ENCODE measurements around the gene TFEC.

Gene TFEC

GRCh38 chr7:115968596-115968995 is 62.0 kb downstream of the TFEC start:
- Histone ChIP-seq H3K36me3 (ENCODE audit: low read length) (no peaks in the 10 kb centered on the region), H3K9me2 (replicated peaks; ENCODE audit: insufficient read depth, low read length) (no peaks in the 10 kb centered on the region), H3K4me3 (ENCODE audit: insufficient read depth, low read length, poor library complexity, severe bottlenecking) (no peak overlapping the region), H4K20me1 (ENCODE audit: low read depth, low read length) (no peaks in the 10 kb centered on the region), H3K4me2 (ENCODE audit: low read depth, low read length, poor library complexity, severe bottlenecking) (no peak overlapping the region), H3K9me3 (ENCODE audit: insufficient read depth, low read length) (no peaks in the 10 kb centered on the region), H3K9ac (ENCODE audit: low read length) (no peak overlapping the region), H2AFZ (ENCODE audit: low read depth, low read length, severe bottlenecking) (no peak overlapping the region), H3F3A (ENCODE audit: insufficient read depth) (no peaks in the 10 kb centered on the region), H3K27ac (ENCODE audit: low read depth, low read length) (no peak overlapping the region), H3K27me3 (ENCODE audit: low read length) (no peaks in the 10 kb centered on the region), H3K79me2 (ENCODE audit: insufficient read depth, low read length) (no peaks in the 10 kb centered on the region)
- TF ChIP-seq, protein P1, sequence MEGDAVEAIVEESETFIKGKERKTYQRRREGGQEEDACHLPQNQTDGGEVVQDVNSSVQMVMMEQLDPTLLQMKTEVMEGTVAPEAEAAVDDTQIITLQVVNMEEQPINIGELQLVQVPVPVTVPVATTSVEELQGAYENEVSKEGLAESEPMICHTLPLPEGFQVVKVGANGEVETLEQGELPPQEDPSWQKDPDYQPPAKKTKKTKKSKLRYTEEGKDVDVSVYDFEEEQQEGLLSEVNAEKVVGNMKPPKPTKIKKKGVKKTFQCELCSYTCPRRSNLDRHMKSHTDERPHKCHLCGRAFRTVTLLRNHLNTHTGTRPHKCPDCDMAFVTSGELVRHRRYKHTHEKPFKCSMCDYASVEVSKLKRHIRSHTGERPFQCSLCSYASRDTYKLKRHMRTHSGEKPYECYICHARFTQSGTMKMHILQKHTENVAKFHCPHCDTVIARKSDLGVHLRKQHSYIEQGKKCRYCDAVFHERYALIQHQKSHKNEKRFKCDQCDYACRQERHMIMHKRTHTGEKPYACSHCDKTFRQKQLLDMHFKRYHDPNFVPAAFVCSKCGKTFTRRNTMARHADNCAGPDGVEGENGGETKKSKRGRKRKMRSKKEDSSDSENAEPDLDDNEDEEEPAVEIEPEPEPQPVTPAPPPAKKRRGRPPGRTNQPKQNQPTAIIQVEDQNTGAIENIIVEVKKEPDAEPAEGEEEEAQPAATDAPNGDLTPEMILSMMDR (IDR thresholded peaks at IDR 0.05; ENCODE audit: insufficient read depth, low read length, poor library complexity, severe bottlenecking) = no peak
- TF ChIP-seq EZH2phosphoT487 (conservative IDR thresholded peaks at IDR 0.05; ENCODE audit: low read length) = no peak

DNA sequence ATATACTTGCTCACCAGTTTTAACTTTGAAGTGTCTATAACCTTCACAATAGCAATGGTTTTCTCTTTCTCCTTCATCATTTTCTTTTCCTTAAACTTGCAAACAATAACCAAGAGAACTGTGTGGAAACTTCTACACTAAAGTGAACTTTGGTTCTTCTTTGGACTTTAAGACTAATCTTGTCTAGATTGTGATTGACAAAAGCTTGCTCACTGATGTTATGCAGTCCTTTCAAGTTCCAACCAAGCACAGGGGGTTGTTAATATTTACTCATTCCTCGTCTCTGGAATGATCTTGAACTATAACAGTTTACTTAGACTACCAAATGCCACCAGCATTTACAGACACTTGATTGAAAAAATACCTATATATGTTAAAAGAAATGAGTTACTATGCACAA is 62.4 kb downstream of the TFEC start:
- Histone ChIP-seq H3K4me2 (ENCODE audit: low read depth, low read length, poor library complexity, severe bottlenecking) (no peak overlapping the region), H3K4me3 (ENCODE audit: insufficient read depth, low read length, poor library complexity, severe bottlenecking) (no peak overlapping the region), H3K27me3 (ENCODE audit: low read length) (no peaks in the 10 kb centered on the region), H2AFZ (ENCODE audit: low read depth, low read length, severe bottlenecking) (no peak overlapping the region), H3K79me2 (ENCODE audit: insufficient read depth, low read length) (no peaks in the 10 kb centered on the region), H3K9me3 (ENCODE audit: insufficient read depth, low read length) (no peaks in the 10 kb centered on the region), H4K20me1 (ENCODE audit: low read depth, low read length) (no peaks in the 10 kb centered on the region), H3K9me2 (replicated peaks; ENCODE audit: insufficient read depth, low read length) (no peaks in the 10 kb centered on the region), H3K9ac (ENCODE audit: low read length) (no peak overlapping the region), H3K27ac (ENCODE audit: low read depth, low read length) (no peak overlapping the region), H3F3A (ENCODE audit: insufficient read depth) (no peaks in the 10 kb centered on the region), H3K36me3 (ENCODE audit: low read length) (no peaks in the 10 kb centered on the region)
- TF ChIP-seq EZH2phosphoT487 (conservative IDR thresholded peaks at IDR 0.05; ENCODE audit: low read length) = no peak
- TF ChIP-seq, protein P1 (IDR thresholded peaks at IDR 0.05; ENCODE audit: insufficient read depth, low read length, poor library complexity, severe bottlenecking) = no peak

GRCh38 chr7:115965796-115966475 is 64.6 kb downstream of the TFEC start:
- H3K4me2 ChIP-seq (ENCODE audit: low read depth, low read length, poor library complexity, severe bottlenecking) = no peak overlapping the region
- TF ChIP-seq, protein P1 (IDR thresholded peaks at IDR 0.05; ENCODE audit: insufficient read depth, low read length, poor library complexity, severe bottlenecking) = no peak
- TF ChIP-seq EZH2phosphoT487 (conservative IDR thresholded peaks at IDR 0.05; ENCODE audit: low read length) = no peak
- H3K36me3 ChIP-seq (ENCODE audit: low read length) = no peaks in the 10 kb centered on the region
- no peaks in the 10 kb centered on the region for H3K9me3 ChIP-seq (ENCODE audit: insufficient read depth, low read length)
- no peak overlapping the region for H3K4me3 ChIP-seq (ENCODE audit: insufficient read depth, low read length, poor library complexity, severe bottlenecking)
- H3K9me2 ChIP-seq (replicated peaks; ENCODE audit: insufficient read depth, low read length) = no peaks in the 10 kb centered on the region
- H4K20me1 ChIP-seq (ENCODE audit: low read depth, low read length) = no peaks in the 10 kb centered on the region
- no peaks in the 10 kb centered on the region for H3F3A ChIP-seq (ENCODE audit: insufficient read depth)
- no peaks in the 10 kb centered on the region for H3K79me2 ChIP-seq (ENCODE audit: insufficient read depth, low read length)
- no peaks in the 10 kb centered on the region for H3K27me3 ChIP-seq (ENCODE audit: low read length)
- H2AFZ ChIP-seq (ENCODE audit: low read depth, low read length, severe bottlenecking) = no peak overlapping the region
- H3K27ac ChIP-seq (ENCODE audit: low read depth, low read length) = no peak overlapping the region
- no peak overlapping the region for H3K9ac ChIP-seq (ENCODE audit: low read length)

Measured in SU-DHL-6 (cell line).